GM20431 (cell line): ENCODE results near the gene GOSR1.
"Not testable (repeated sequence)": the region's sequence is repeated elsewhere in the genome, so short reads cannot be mapped to it uniquely, and the experiment has no call there.

ENCODE experiments used
- in situ Hi-C: fragments of 300-500 bp; cut with MseI, MboI; formaldehyde crosslinking; loops from one replicate; pipeline ENCODE4 v1.15.0; 2020; ENCODE audit warnings: low sequenced_read_pairs; ENCODE audit not compliant: unreplicated experiment

Gene GOSR1

GRCh38 chr17:30558686-30559545 is 81.7 kb downstream of the GOSR1 start:
- in situ Hi-C loops: no loop called here

- in situ Hi-C loops: no loop called here
These were observed 82.4 kb downstream of the GOSR1 start for GRCh38 chr17:30559656-30560055.

GRCh38 chr17:30560117-30561026 is 83.2 kb downstream of the GOSR1 start:
- in situ Hi-C loops: not testable (repeated sequence)

GRCh38 chr17:30561766-30562165 is 84.6 kb downstream of the GOSR1 start:
- in situ Hi-C loops: not testable (repeated sequence)

- in situ Hi-C loops: not testable (repeated sequence)
These were observed 86.1 kb downstream of the GOSR1 start for GRCh38 chr17:30563131-30563904.

- in situ Hi-C loops: not testable (repeated sequence)
These were observed 86.7 kb downstream of the GOSR1 start for GRCh38 chr17:30563905-30564390.

GRCh38 chr17:30564422-30565072 is 87.3 kb downstream of the GOSR1 start:
- in situ Hi-C loops: not testable (repeated sequence)

GRCh38 chr17:30565073-30565935 is 88.1 kb downstream of the GOSR1 start:
- in situ Hi-C loops: no loop called here

- in situ Hi-C loops: not testable (repeated sequence)
These were observed 88.9 kb downstream of the GOSR1 start for GRCh38 chr17:30566104-30566503.

GRCh38 chr17:30566516-30567225 is 89.5 kb downstream of the GOSR1 start:
- in situ Hi-C loops: not testable (repeated sequence)

GRCh38 chr17:30567231-30568116 is 90.3 kb downstream of the GOSR1 start:
- in situ Hi-C loops: no loop called here

GRCh38 chr17:30568117-30568430 is 90.9 kb downstream of the GOSR1 start:
- in situ Hi-C loops: no loop called here

GRCh38 chr17:30569531-30570175 is 92.4 kb downstream of the GOSR1 start:
- in situ Hi-C loops: not testable (repeated sequence)

GRCh38 chr17:30570191-30570590 is 93.0 kb downstream of the GOSR1 start:
- in situ Hi-C loops: no loop called here

- in situ Hi-C loops: no loop called here
These were observed 93.5 kb downstream of the GOSR1 start for GRCh38 chr17:30570596-30571265.

GRCh38 chr17:30571404-30571803 is 94.2 kb downstream of the GOSR1 start:
- in situ Hi-C loops: not testable (repeated sequence)
